ENCODE measurements around the gene RELB.

Gene RELB

GRCh38 chr19:45076029-45076850 is 75.0 kb downstream of the RELB start, which contains the start of gene ZNF296:
TSS of gene ZNF296 (minus strand) at chr19:45076478. CDS start at chr19:45076373, 105 bp downstream.
- no peak for TF ChIP-seq CTCF (IDR thresholded peaks at IDR 0.05)

DNA sequence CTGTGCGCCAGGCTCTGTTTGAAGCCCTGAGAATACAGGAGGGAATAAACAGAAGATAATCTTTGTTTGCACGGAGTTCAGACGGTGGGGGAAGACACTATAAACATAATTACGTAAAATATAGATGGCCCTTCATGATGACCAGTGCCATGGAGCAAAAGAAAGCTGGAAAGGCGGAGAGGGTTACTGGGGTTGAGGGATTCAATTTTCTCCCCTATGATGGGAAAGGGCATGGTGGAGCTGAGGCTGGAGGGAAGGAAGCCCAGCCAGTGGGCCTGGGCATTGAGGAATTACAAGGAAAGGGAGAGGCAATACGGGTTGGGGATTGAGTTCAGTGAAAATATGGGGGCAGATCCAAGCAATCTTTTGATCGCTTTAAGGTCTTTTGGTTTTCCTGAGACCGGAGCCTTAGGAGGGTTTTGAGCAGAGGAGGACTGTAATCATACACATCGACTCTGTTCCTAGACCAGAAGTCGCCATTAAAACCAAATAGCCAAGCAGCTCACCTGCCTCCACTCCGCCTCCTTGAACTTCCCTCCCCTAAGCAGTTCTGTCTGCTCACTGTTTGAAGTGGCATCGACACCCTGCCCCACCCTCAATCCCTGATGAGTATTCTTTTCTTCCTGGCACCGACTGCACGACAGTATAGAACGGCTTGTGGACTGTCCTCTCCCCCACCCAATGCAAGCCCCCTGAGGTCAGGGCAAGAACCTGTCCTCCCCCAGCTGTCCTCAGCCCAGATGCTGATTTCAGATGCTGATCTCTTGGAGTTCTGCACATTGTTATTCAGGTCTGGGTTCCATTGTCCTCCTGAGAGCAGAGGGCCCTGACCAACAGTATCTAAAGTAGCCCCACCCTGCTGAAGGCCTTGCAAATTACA is 75.8 kb downstream of the RELB start:
- TF ChIP-seq CTCF (IDR thresholded peaks at IDR 0.05): no peak

DNA sequence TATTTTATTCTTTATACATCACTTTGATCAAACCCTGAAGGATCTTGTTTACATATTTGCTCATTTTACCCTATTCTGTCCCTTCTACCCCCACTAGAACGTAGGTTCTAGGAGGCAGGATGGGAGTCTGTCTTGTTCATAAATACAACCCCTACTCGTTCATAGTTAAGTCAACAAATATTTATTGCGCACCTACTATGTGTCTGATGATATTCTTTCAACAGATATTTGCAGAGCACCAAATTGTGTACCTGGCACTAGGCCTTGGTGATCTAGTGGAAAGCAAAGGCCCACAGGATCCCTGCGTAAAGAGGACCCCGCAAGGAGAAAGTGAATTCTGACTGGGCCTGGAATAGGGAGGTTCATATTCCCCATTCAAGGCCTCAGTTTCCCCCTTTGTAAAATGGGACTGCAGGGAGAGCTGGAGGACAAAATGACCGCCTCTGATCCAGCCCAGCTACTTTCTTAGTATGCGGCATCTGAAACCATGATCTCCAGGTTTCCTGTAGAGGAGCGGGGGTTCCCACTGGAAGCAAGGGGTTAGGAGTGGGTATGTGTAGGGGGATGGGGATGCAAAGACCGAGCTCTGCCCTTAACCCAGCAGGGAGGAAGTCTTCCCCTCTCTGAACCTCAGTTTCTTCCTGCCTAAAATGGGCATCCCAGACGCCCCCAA is 77.3 kb downstream of the RELB start:
- TF ChIP-seq CTCF (IDR thresholded peaks at IDR 0.05): no peak

GRCh38 chr19:45079063-45079910 is 78.0 kb downstream of the RELB start, which contains the start of gene GEMIN7:
TSS of gene GEMIN7 (plus strand) at chr19:45079260. CDS start at chr19:45090115, 10,855 bp downstream.
- no peak for TF ChIP-seq CTCF (IDR thresholded peaks at IDR 0.05)

DNA sequence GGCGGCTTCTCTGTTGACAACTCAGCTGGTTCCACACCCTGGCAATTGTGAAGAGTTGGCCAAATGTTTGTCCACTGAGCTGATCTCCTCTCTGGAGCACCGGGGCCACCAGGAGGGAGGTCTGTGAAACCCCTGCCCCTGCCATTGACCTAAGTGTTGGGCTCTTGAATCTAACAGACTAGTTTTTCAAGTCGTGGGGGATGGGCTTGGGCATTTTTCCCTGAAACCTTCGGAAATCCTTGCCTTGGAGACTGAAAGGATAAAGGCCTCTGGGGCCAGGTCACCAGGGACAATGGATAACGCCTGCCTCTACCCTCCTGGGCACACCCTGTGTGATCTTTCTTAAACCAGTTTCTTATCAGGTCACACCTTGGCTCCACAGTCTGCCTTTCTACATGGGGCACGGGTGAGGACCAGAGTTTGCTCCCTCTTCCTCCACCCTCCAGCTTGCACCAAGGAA is 78.7 kb downstream of the RELB start:
- no peak for TF ChIP-seq CTCF (IDR thresholded peaks at IDR 0.05)

DNA sequence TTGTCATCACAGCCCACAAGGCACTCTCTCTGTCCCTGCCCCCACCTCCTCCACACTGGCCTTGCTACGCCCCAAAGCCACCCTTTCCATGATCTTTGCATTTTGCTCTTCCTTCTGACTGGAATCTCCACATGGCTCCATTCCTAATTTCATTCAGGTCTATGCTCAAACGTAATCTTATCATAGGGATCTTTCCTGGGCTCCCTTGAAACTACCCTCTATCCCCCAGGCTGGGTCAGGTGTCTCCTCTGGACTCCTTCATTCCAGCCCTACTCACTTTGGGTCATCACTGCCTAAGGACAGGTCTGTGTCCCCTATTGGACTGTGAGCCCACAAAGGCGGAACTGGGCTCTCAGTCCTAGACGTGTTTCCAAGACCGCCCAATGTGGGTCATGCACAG is 80.9 kb downstream of the RELB start:
- no peak for TF ChIP-seq CTCF (IDR thresholded peaks at IDR 0.05)

Measured in LNCAP (cell line).